ENCODE results near the gene NFATC2.

NFATC2 gene

GRCh38 chr20:51379601-51380341 lies 162.7 kb downstream of the NFATC2 start:
- no peak for TF ChIP-seq ZFP3 (CRISPR knock-in tag; IDR thresholded peaks at IDR 0.05)
- TF ChIP-seq TOX (CRISPR knock-in tag; IDR thresholded peaks at IDR 0.05; ENCODE audit: borderline replicate concordance) = no peak
- no peak for TF ChIP-seq CREB5 (CRISPR knock-in tag; IDR thresholded peaks at IDR 0.05; ENCODE audit: low read depth)
- no peak for TF ChIP-seq OSR1 (CRISPR knock-in tag; IDR thresholded peaks at IDR 0.05)
- TF ChIP-seq BACH2 (CRISPR knock-in tag; IDR thresholded peaks at IDR 0.05; ENCODE audit: borderline replicate concordance) = no peak
- TF ChIP-seq TSHZ2 (CRISPR knock-in tag; IDR thresholded peaks at IDR 0.05) = no peak
- TF ChIP-seq ISL1 (CRISPR knock-in tag; IDR thresholded peaks at IDR 0.05) = no peak
- no peak for TF ChIP-seq ZNF70 (CRISPR knock-in tag; IDR thresholded peaks at IDR 0.05)
- TF ChIP-seq CSRNP3 (CRISPR knock-in tag; IDR thresholded peaks at IDR 0.05) = no peak
- TF ChIP-seq ARNTL (CRISPR knock-in tag; IDR thresholded peaks at IDR 0.05; ENCODE audit: borderline replicate concordance, low read depth) = no peak
- TF ChIP-seq TCF4 (CRISPR knock-in tag; IDR thresholded peaks at IDR 0.05; ENCODE audit: borderline replicate concordance) = no peak
- no peak for TF ChIP-seq PATZ1 (CRISPR knock-in tag; IDR thresholded peaks at IDR 0.05; ENCODE audit: borderline replicate concordance)
- no peak for TF ChIP-seq PPARA (CRISPR knock-in tag; IDR thresholded peaks at IDR 0.05; ENCODE audit: borderline replicate concordance)
- TF ChIP-seq ZNF8 (CRISPR knock-in tag; IDR thresholded peaks at IDR 0.05) = no peak
- no peak for TF ChIP-seq GLIS3 (CRISPR knock-in tag; IDR thresholded peaks at IDR 0.05)
- no peak for TF ChIP-seq ZFP30 (CRISPR knock-in tag; IDR thresholded peaks at IDR 0.05)
- TF ChIP-seq CSDC2 (CRISPR knock-in tag; IDR thresholded peaks at IDR 0.05) = no peak
- no peak for TF ChIP-seq ZNF565 (CRISPR knock-in tag; conservative IDR thresholded peaks at IDR 0.05; ENCODE audit: low read depth)
- TF ChIP-seq ESRRG (CRISPR knock-in tag; IDR thresholded peaks at IDR 0.05) = no peak
- ATAC-seq = no peak

- peak; percentile 58; the same call in 2 of the 3 replicates for ATAC-seq
- no peak for TF ChIP-seq CREB5 (CRISPR knock-in tag; IDR thresholded peaks at IDR 0.05; ENCODE audit: low read depth)
- no peak for TF ChIP-seq ESRRG (CRISPR knock-in tag; IDR thresholded peaks at IDR 0.05)
- TF ChIP-seq ZNF565 (CRISPR knock-in tag; conservative IDR thresholded peaks at IDR 0.05; ENCODE audit: low read depth) = no peak
- no peak for TF ChIP-seq ISL1 (CRISPR knock-in tag; IDR thresholded peaks at IDR 0.05)
- TF ChIP-seq TCF4 (CRISPR knock-in tag; IDR thresholded peaks at IDR 0.05; ENCODE audit: borderline replicate concordance) = no peak
- no peak for TF ChIP-seq RARB (CRISPR knock-in tag; IDR thresholded peaks at IDR 0.05)
- no peak for TF ChIP-seq TOX (CRISPR knock-in tag; IDR thresholded peaks at IDR 0.05; ENCODE audit: borderline replicate concordance)
- no peak for TF ChIP-seq PPARA (CRISPR knock-in tag; IDR thresholded peaks at IDR 0.05; ENCODE audit: borderline replicate concordance)
- TF ChIP-seq CSDC2 (CRISPR knock-in tag; IDR thresholded peaks at IDR 0.05) = no peak
- no peak for TF ChIP-seq PATZ1 (CRISPR knock-in tag; IDR thresholded peaks at IDR 0.05; ENCODE audit: borderline replicate concordance)
- TF ChIP-seq ARNTL (CRISPR knock-in tag; IDR thresholded peaks at IDR 0.05; ENCODE audit: borderline replicate concordance, low read depth) = no peak
- no peak for TF ChIP-seq SNAI2 (CRISPR knock-in tag; IDR thresholded peaks at IDR 0.05)
- TF ChIP-seq ZFP3 (CRISPR knock-in tag; IDR thresholded peaks at IDR 0.05) = no peak
These were observed 164.2 kb downstream of the NFATC2 start for GRCh38 chr20:51378171-51378928.
